ENCODE measurements around the gene HVCN1.
A peak's percentile ranks its signal among the peaks of the same experiment; 100 is the strongest.
"Not testable (repeated sequence)": the region's sequence is repeated elsewhere in the genome, so short reads cannot be mapped to it uniquely, and the experiment has no call there.

The HVCN1 gene

DNA sequence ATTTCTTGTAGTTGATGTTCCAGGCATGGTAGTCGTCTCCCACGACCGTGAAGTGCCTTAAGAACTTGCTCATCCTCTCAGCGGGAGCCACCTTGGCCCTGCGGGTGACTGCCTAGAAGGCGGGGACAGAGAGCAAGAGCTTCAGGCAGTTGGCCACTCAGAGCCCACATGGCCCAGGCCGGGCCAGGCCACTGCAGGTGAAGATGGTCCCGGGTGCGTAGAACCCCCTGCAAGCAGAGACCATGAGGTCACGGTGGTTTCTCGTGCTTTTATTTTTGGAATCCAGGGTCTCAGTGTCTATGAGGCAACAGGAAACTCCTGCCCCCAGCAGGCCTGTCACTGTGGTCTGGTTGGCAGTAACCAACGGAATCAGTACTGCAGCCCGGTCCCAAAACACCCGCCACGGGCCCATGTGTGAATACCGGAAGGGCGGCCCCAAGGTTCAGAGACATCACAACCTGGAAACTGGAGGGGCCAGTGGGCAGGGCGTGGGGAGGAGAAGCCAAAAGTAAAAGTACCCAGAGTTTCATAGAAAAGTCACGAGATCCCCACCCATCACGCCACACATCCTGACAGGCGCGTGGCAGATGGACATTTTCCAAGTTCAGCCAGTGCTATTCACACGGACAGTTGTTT, 27.5 kb downstream of the HVCN1 start:
- DNase-seq, result no peak

GRCh38 chr12:110658878-110659277, 30.0 kb downstream of the HVCN1 start:
- no peak for DNase-seq

DNA sequence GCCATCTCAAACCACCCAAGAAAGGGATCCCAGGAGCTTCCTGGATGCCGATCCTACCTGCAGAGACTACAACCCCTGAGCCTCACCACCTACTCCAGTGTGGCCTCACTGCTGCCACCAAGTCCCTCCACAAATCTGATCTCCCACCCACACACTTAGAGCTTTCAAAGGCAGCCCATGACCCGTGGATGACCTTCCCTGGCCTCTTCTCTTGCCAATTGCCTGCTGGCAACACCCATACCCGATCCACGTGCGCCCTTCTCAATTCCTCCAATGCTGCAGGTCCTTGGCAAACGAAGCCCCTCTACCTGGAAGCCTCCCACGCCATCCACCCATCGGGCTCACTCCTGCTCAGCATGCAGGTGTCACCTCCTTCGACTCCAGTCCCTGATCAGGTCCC, 30.7 kb downstream of the HVCN1 start:
- DNase-seq, result no peak

- DNase-seq, result no peak
Observed at GRCh38 chr12:110657747-110658146, 31.2 kb downstream of the HVCN1 start.

GRCh38 chr12:110656071-110656655, 32.8 kb downstream of the HVCN1 start:
- no peak for DNase-seq

DNA sequence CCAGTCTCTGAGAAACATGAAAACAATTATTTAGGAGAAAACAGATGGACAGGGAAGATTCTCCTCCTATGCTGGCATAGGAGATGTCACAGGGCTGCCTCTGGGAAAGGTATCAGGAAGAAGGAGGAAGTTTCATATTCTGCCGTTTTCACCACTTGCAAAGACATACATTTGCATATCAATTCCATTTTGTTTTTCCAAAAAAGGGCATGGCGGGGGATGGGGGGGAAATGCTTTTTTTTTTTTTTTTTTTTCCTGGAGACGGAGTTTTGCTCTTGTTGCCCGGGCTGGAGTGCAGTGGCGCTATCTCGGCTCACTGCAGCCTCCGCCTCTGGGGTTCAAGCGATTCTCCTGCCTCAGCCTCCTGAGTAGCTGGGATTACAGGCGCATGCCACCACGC, 34.7 kb downstream of the HVCN1 start:
- not testable (repeated sequence) for DNase-seq

DNA sequence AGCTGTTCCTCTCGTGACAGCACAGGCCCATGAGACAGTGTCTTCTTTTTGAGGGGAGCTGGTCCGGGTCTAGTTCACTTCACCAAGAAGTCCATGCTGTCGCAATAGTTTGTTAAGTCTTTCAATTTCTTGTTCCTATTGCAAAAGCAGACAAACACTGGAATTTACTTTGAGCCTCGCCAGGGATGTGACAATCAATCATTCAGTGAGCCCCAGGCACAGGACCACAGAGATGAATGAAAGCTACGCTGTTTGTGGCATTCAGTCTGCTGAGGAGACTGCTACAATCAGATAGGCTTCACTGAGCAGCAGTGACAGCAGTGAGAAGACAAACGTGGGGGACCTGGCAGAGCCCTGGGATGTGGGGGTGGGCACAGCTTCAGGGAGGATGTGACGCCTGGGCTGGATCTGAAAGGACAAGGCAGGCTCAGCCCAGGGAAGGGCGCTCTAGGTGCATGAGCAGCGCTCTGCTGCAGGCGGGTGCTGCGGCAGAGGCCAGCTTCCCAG, 39.5 kb downstream of the HVCN1 start:
- no peak for DNase-seq

DNA sequence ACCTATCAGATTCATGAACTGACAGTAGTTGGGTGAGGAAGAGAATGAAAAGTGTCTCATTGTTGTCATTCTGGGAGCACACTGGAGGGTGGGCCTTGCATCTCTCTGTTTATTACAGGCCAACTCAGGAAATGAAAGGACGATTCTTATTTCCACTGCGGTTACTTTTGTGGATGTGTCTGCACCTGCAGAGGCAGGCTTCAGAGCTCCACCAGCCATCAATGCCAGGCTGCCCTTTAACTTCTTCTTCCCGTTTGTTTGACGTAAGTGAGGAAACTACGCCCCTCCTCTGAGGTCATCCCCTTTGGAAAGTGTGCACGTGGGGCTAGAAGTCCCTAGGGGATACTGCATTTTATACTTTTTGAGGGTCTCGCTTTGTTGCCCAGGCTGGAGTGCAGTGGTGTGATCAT, 41.3 kb downstream of the HVCN1 start:
- DNase-seq, result no peak

DNA sequence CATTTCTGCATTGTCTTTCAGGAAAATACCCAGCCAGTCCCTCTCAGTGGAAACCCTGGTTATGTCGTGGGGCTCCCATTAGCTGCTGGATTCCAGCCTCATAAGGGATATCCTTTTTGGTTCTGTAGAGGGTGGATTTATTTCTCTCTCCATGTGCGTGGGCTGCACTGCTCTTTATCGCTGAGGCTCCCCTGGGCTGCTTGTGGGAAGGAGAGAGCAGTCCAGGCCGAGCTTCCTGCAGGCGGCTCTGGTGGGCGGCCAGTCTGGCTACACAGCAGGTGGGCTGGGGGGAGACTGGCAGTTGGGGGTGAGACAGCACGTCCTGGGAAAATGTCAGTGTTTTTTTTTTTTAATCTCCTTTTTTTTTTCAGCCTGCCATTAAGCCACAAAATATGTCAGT, 47.4 kb downstream of the HVCN1 start:
- DNase-seq, result no peak

GRCh38 chr12:110640275-110641025, 48.5 kb downstream of the HVCN1 start:
- no peak for DNase-seq

- no peak for DNase-seq
Observed at GRCh38 chr12:110639336-110640141, 49.4 kb downstream of the HVCN1 start.

- DNase-seq, result no peak
Observed at GRCh38 chr12:110638796-110639195, 50.1 kb downstream of the HVCN1 start.

GRCh38 chr12:110637869-110638441, 51.0 kb downstream of the HVCN1 start:
- DNase-seq, result no peak

DNA sequence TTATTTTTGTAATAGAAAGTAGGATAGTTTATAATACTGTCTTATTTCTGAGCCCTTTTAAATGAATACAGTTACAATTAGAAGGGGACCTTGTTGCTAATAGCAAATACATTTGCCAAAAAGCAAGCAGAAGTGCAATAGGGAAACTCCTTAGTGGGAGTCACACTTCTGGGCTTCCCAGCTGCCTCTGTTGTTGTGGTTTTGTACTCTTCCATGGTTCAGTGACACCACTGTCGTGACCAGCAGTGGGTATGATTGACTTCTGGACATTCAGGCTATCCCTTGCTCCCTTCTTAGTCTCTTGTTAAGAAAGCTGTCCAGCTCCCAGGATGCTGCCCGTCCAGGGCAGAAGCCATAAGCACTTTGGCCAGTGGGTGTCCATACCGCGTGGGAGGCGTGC, 52.4 kb downstream of the HVCN1 start:
- DNase-seq, result no peak

DNA sequence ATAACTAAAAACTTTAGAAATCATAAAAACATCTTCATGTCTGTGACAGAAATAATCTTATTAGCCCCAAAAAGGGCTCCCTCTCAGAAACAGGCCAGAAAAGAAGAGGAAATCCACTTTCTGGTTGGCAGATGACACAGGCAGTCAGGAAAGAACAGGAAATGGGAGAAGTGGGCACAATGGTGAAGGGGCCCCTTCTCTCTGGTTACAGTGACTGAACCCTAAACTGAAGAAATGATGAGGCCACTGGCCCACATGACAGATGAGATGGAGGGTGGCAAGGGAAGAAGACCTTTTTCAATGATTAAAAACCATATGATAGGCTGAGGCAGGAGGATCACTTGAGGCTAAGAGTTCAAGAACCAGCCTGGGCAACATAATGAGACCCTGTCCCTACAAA, 53.9 kb downstream of the HVCN1 start:
- no peak for DNase-seq

DNA sequence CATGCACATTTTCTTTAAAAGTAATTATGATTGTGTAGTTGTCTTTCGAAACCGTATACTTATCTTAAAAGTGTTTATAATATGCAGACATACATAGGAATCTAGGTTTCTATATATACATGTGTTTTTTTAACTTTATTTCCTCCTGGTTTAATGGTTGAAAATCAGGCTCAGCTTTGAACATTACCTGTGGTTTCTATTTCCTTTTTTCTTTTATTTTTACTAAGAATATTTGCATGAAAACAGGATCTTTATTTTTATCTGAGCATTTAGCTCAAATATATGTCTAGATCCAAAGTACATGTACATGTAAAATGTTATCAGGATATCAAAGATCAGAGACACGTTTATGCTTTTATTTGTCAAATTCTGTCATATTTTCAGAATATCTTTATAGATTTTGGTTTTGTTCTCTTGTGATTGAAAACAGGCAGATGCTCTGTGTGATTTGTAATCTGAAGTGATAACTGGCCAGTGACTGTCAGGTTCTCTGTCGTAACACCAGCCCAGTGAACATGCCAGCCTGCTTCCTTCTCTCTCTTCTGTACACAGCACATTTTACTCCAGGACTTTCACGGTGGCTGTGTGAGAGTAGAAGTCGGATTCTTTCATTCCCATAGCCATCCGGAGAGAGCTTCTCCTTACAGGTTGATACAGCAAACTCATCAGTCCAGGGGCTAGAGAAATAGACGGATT, 61.3 kb downstream of the HVCN1 start:
- no peak for DNase-seq

DNA sequence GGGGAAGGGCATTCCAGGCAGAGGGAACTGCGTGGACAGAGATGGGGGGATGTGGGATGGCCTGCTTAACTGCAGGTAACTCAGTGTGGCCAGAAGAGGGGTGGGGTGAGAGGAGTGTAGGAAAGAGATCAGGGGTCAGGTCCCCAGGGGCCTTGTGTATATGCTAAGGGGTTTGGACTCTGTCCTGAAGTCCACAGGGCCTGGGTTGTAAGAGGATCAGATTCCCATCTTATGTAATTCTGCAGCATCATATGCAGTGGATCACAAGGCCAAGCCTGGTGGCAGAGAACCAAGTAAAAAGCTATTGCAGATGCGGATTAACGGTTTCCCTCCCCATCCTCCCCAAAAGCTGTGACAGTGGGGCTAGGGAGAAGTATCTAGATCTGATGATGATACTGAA, 66.3 kb downstream of the HVCN1 start:
- no peak for DNase-seq

- no peak for DNase-seq
Observed at GRCh38 chr12:110619534-110619953, 69.4 kb downstream of the HVCN1 start.

DNA sequence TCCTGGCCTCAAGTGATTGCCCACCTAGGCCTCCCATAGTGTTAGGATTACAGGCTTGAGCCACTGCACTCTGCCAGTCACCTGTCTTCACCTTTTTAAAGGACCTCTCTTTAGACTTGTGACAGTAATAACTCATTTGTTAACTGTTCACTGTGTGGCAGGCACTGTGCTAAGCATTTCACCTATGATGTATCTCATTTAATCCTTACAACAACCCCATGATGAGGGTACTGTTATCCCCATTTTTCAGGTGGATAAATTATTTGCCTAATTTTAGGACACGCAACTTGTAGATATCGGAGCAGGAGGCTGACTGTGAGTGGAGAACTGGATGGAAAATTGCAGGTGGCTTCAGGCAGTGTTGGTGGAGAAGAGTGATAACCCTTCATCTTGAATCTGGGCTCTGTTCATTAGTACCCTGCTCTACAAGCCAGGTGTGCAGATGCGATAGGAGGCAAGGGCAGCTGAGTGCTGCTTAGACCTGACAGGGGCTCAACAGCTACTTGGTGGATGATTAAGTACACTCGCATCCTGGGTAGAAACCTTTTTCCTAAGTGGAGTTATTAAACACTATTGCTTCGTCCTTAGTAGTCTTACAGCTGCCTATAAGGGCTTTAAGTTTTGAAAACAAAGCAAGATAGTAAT, 72.3 kb downstream of the HVCN1 start:
- DNase-seq, result no peak

GRCh38 chr12:110615171-110615570, 73.7 kb downstream of the HVCN1 start:
- no peak for DNase-seq

- peak; percentile 88 for DNase-seq
Observed at GRCh38 chr12:110613771-110614684, 74.9 kb downstream of the HVCN1 start, which contains the start of gene TCTN1. Gene TCTN1 (plus strand): TSS chr12:110614129. CDS start chr12:110614183, 54 bp downstream.

All from DMS153 (cell line).